ENCODE data around the gene IL10. TPM values are rescaled to one million over a fixed set of nuclear protein-coding genes. Genes with fewer than 3 reads are reported as not detected.

IL10 gene
- total and polyA plus RNA-seq, 4 donors, result 0.37 to 37.3 (median 2.9) TPM

- 56 to 61% methylated on average over 2 of the region's 2 CpGs for WGBS, 2 donors
- Histone ChIP-seq H3K9me3 (ENCODE audit: control insufficient read depth in 4 of 4, insufficient read depth in 3 of 4, low read length in 3 of 4) (peaks cover 0 to 6% (median 3%) of the 10 kb centered on the region in 4 donors), H3K27me3 (ENCODE audit: control insufficient read depth in 3 of 3, insufficient read depth in 3 of 3, low read length in 2 of 3) (no peaks in the 10 kb centered on the region), H3K4me1 (ENCODE audit: control insufficient read depth in 5 of 5, insufficient read depth in 5 of 5, low read length in 5 of 5) (no peaks in the 10 kb centered on the region), H3K4me3 (no peak overlapping the region), H3K27ac (ENCODE audit: low read depth in 1 of 2, low read length in 1 of 2) (no peak overlapping the region), H3K9ac (ENCODE audit: insufficient read depth in 1 of 2, low read length in 2 of 2) (no peak overlapping the region), H3K36me3 (ENCODE audit: control insufficient read depth in 4 of 4, insufficient read depth in 4 of 4, low read length in 4 of 4) (no peaks in the 10 kb centered on the region)
- ATAC-seq (ENCODE audit: insufficient read depth, low FRiP score), result no peak
- peak in 2 of 3 donors; percentile 17 to 26 for DNase-seq
- TF ChIP-seq CTCF (IDR thresholded peaks at IDR 0.05; ENCODE audit: control extremely low read depth, extremely low read depth), result peak; percentile 5
Measured at GRCh38 chr1:206808615-206809014, 36.3 kb upstream of the IL10 start.

GRCh38 chr1:206805357-206805756, 33.1 kb upstream of the IL10 start:
- Histone ChIP-seq H3K27ac (ENCODE audit: low read depth in 1 of 2, low read length in 1 of 2) (no peak overlapping the region), H3K9me3 (ENCODE audit: control insufficient read depth in 4 of 4, insufficient read depth in 3 of 4, low read length in 3 of 4) (peaks cover 0 to 2% (median 0%) of the 10 kb centered on the region in 4 donors), H3K4me3 (no peak overlapping the region), H3K9ac (ENCODE audit: insufficient read depth in 1 of 2, low read length in 2 of 2) (no peak overlapping the region), H3K27me3 (ENCODE audit: control insufficient read depth in 3 of 3, insufficient read depth in 3 of 3, low read length in 2 of 3) (no peaks in the 10 kb centered on the region), H3K36me3 (ENCODE audit: control insufficient read depth in 4 of 4, insufficient read depth in 4 of 4, low read length in 4 of 4) (no peaks in the 10 kb centered on the region), H3K4me1 (ENCODE audit: control insufficient read depth in 5 of 5, insufficient read depth in 5 of 5, low read length in 5 of 5) (no peaks in the 10 kb centered on the region)
- 65 to 85% methylated on average over 1 of the region's 1 CpG for whole genome bisulfite sequencing, 2 donors
- DNase-seq (no peak), ATAC-seq (ENCODE audit: insufficient read depth, low FRiP score) (no peak)
- TF ChIP-seq CTCF (IDR thresholded peaks at IDR 0.05; ENCODE audit: control extremely low read depth, extremely low read depth), result no peak

GRCh38 chr1:206804156-206804737, 32.0 kb upstream of the IL10 start:
- WGBS, 2 donors, result 79 to 90% methylated on average over 1 of the region's 1 CpG
- Histone ChIP-seq H3K4me3 (no peak overlapping the region), H3K9me3 (ENCODE audit: control insufficient read depth in 4 of 4, insufficient read depth in 3 of 4, low read length in 3 of 4) (peaks cover 0 to 3% (median 0%) of the 10 kb centered on the region in 4 donors), H3K27me3 (ENCODE audit: control insufficient read depth in 3 of 3, insufficient read depth in 3 of 3, low read length in 2 of 3) (no peaks in the 10 kb centered on the region), H3K4me1 (ENCODE audit: control insufficient read depth in 5 of 5, insufficient read depth in 5 of 5, low read length in 5 of 5) (no peaks in the 10 kb centered on the region), H3K9ac (ENCODE audit: insufficient read depth in 1 of 2, low read length in 2 of 2) (no peak overlapping the region), H3K36me3 (ENCODE audit: control insufficient read depth in 4 of 4, insufficient read depth in 4 of 4, low read length in 4 of 4) (no peaks in the 10 kb centered on the region), H3K27ac (ENCODE audit: low read depth in 1 of 2, low read length in 1 of 2) (no peak overlapping the region)
- TF ChIP-seq CTCF (IDR thresholded peaks at IDR 0.05; ENCODE audit: control extremely low read depth, extremely low read depth), result no peak
- no peak for ATAC-seq (ENCODE audit: insufficient read depth, low FRiP score)
- DNase-seq, result no peak

Data from lung (tissue), 12 donors.